ENCODE measurements around the gene DVL1. TPM values are rescaled to one million over a fixed set of nuclear protein-coding genes. Genes with fewer than 3 reads are reported as not detected.

DVL1 gene
- total and polyA plus RNA-seq, 9 of the 15 experiments (the other 6 are each of a cell fraction or from before 2014, with no cell fraction given): 0.62 to 135 (median 24.3) TPM

- peaks cover 16% of the 10 kb centered on the region for H3K9me1 ChIP-seq (ENCODE audit: control insufficient read depth, insufficient read depth, low read length)
- FAIRE-seq (no peak), DNase-seq (ENCODE audit: extremely low read depth in 1 of 4, low spot score in 3 of 4) (peak in 2 of 4 experiments; percentile 41 to 54), ATAC-seq (peak; percentile 62)
- peaks cover 14% of the 10 kb centered on the region; the same call in 1 of the 2 replicates for H4K20me1 ChIP-seq (replicated peaks; ENCODE audit: control insufficient read depth, insufficient read depth, low read length)
- no peak overlapping the region for H2AFZ ChIP-seq (ENCODE audit: low read depth, low read length)
- 64% methylated on average over 27 of the region's 30 CpGs for WGBS (ENCODE audit: insufficient coverage, low coverage, missing lambda C conversion rate)
- no peaks in the 10 kb centered on the region for H3K27me3 ChIP-seq (ENCODE audit: control insufficient read depth in 2 of 2, insufficient read depth in 2 of 2, low read length in 2 of 2)
- peaks cover 4 to 76% of the 10 kb centered on the region in 2 experiments; a peak in 2 of 5 replicates for H3K4me1 ChIP-seq (replicated peaks in 1 of 2; ENCODE audit: control insufficient read depth in 2 of 2, insufficient read depth in 2 of 2, low read length in 2 of 2)
- no peak overlapping the region for H3K4me2 ChIP-seq (ENCODE audit: insufficient read depth, low read length)
- H3K9me3 ChIP-seq (replicated peaks; ENCODE audit: control insufficient read depth, insufficient read depth, low read depth, low read length): no peaks in the 10 kb centered on the region
- intact Hi-C loops (cut with micrococcal nuclease) (loop anchor here (10.0 kb wide), 1 partner anchor 314 kb away; the partner anchor contains the start of gene PERM1), in situ Hi-C loops (cut with MboI) (no loop called here)
- BruUV-seq (replicated peaks): no TSS peak
- H3K9ac ChIP-seq (ENCODE audit: insufficient read depth in 1 of 2, low read depth in 2 of 2, low read length in 2 of 2): peak overlapping the region in 1 of 2 experiments; percentile 66; a peak in 1 of 4 replicates
- POLR2A ChIA-PET: interaction anchor here (0.5 kb wide), 1 partner anchor 267 kb away, joined by 3 read pairs; no protein-coding TSS in a partner anchor
- peaks cover 15% of the 10 kb centered on the region; the same call in 1 of the 3 replicates for H3K36me3 ChIP-seq (ENCODE audit: control insufficient read depth, insufficient read depth, low read length)
- H3K79me2 ChIP-seq (ENCODE audit: control insufficient read depth, insufficient read depth, low read length): peaks cover under 1% of the 10 kb centered on the region; the same call in 1 of the 3 replicates
- CTCF ChIA-PET (ENCODE audit: low intra/inter-chr PET ratio): interaction anchor here (0.5 kb wide), 1 partner anchor 557 kb away, joined by 3 read pairs; no protein-coding TSS in a partner anchor
- H3K27ac ChIP-seq (ENCODE audit: extremely low read depth, low read depth, low read length): no peak overlapping the region
- H3K4me3 ChIP-seq: no peak overlapping the region
- TF ChIP-seq NR3C1 (CRISPR knock-in tag; IDR thresholded peaks at IDR 0.05): peak; percentile 48
- no peak for TF ChIP-seq RAD51 (IDR thresholded peaks at IDR 0.05; ENCODE audit: borderline replicate concordance, low read depth)
- peak; percentile 86 for TF ChIP-seq MIER1 (IDR thresholded peaks at IDR 0.05; ENCODE audit: low read depth)
- no peak for TF ChIP-seq HEY1 (CRISPR knock-in tag; IDR thresholded peaks at IDR 0.05; ENCODE audit: borderline replicate concordance)
- TF ChIP-seq ZNF23 (CRISPR knock-in tag; IDR thresholded peaks at IDR 0.05): no peak
- TF ChIP-seq RBM34 (IDR thresholded peaks at IDR 0.05; ENCODE audit: borderline replicate concordance, insufficient read depth, low read length): no peak
- no peak for TF ChIP-seq ZNF134 (CRISPR knock-in tag; conservative IDR thresholded peaks at IDR 0.05)
- TF ChIP-seq ARID4B (CRISPR knock-in tag; IDR thresholded peaks at IDR 0.05): peak; percentile 56; the same call in 1 of the 2 replicates
- no peak for TF ChIP-seq SMARCE1 (IDR thresholded peaks at IDR 0.05)
- no peak for TF ChIP-seq SREBF2 (CRISPR knock-in tag; IDR thresholded peaks at IDR 0.05)
- TF ChIP-seq SIN3A (IDR thresholded peaks at IDR 0.05; ENCODE audit: borderline replicate concordance in 2 of 2, control insufficient read depth in 1 of 2, low read depth in 2 of 2, low read length in 2 of 2): peak in 1 of 2 experiments; percentile 50; a peak in 1 of 4 replicates
- TF ChIP-seq FOXP4 (CRISPR knock-in tag; IDR thresholded peaks at IDR 0.05; ENCODE audit: borderline replicate concordance): 0 out of 2 replicates have a peak, but pooled peaks have one; percentile 15
- TF ChIP-seq POLR2G (IDR thresholded peaks at IDR 0.05; ENCODE audit: low read depth, low read length): peak; percentile 69
- TF ChIP-seq NONO (IDR thresholded peaks at IDR 0.05; ENCODE audit: low read depth in 2 of 2, low read length in 1 of 2): no peak
Observed at GRCh38 chr1:1298861-1299685, 50.1 kb downstream of the DVL1 start.
